ENCODE data around the gene PLCXD1. TPM values are rescaled to one million over a fixed set of nuclear protein-coding genes. Genes with fewer than 3 reads are reported as not detected.
"Not testable (repeated sequence)": the region's sequence is repeated elsewhere in the genome, so short reads cannot be mapped to it uniquely, and the experiment has no call there.

The PLCXD1 gene
- total RNA-seq, 1 experiment from 2014 or later, result 49.4 TPM

- H3K9me3 ChIP-seq (ENCODE audit: low read length), result no peaks in the 10 kb centered on the region
- H3K27ac ChIP-seq (ENCODE audit: low read length), result no peak overlapping the region
- no peak overlapping the region for H3K4me2 ChIP-seq (ENCODE audit: low read depth, low read length, poor library complexity, severe bottlenecking)
- no peaks in the 10 kb centered on the region for H3K27me3 ChIP-seq (ENCODE audit: low read length)
- H3K4me1 ChIP-seq (ENCODE audit: low read length), result peaks cover 2% of the 10 kb centered on the region
- no peaks in the 10 kb centered on the region for H4K20me1 ChIP-seq (ENCODE audit: insufficient read depth, low read depth, low read length)
- H3K9me2 ChIP-seq (replicated peaks; ENCODE audit: insufficient read depth, low read length), result no peaks in the 10 kb centered on the region
- H3K9ac ChIP-seq (ENCODE audit: low read length), result no peak overlapping the region
- H3K36me3 ChIP-seq (ENCODE audit: insufficient read depth, low read length), result no peaks in the 10 kb centered on the region
- H3K79me2 ChIP-seq (ENCODE audit: low read length), result no peaks in the 10 kb centered on the region
- H3K4me3 ChIP-seq (ENCODE audit: low read length), result no peak overlapping the region
- no peak overlapping the region for H2AFZ ChIP-seq (ENCODE audit: low read length)
- no peak for DNase-seq
Observed at GRCh38 chrX:270848-271367, 10.3 kb upstream of the PLCXD1 start.

DNA sequence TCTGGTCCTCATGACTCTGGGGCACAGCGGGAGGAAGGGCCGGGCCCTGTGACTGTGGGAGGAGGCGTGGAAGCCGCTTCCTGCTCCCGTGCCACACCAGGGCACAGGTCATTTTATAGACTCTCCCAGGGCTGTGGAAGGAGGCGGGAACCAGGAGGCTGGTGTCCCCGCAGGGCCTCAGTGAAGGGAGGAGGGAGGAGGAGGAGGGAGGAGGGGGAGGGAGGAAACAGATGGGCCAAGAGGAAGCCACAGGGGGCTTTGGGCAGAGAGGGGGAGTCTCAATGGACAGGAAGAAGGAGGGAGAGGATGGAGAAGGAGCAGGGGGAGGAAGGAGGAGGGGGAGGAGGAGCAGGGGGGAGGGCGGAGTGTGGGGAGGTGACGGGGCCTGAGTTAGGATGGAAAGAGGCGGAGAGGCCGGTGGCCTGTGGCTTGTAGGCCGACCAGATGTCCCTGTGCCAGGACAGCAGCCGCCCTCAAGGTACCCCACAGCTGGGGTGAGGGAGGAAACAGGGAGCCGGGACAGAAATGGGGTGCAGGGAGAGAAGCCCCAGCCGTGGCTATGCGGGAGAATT lies 6.2 kb upstream of the PLCXD1 start:
- Histone ChIP-seq H3K9me3 (ENCODE audit: low read length) (no peaks in the 10 kb centered on the region), H3K9me2 (replicated peaks; ENCODE audit: insufficient read depth, low read length) (no peaks in the 10 kb centered on the region), H3K4me2 (ENCODE audit: low read depth, low read length, poor library complexity, severe bottlenecking) (no peak overlapping the region), H3K4me1 (ENCODE audit: low read length) (peaks cover 25% of the 10 kb centered on the region), H3K27me3 (ENCODE audit: low read length) (no peaks in the 10 kb centered on the region), H3K27ac (ENCODE audit: low read length) (no peak overlapping the region), H2AFZ (ENCODE audit: low read length) (no peak overlapping the region), H3K9ac (ENCODE audit: low read length) (no peak overlapping the region), H3K79me2 (ENCODE audit: low read length) (no peaks in the 10 kb centered on the region; the same call in 1 of the 2 replicates), H3K36me3 (ENCODE audit: insufficient read depth, low read length) (no peaks in the 10 kb centered on the region), H3K4me3 (ENCODE audit: low read length) (no peak overlapping the region), H4K20me1 (ENCODE audit: insufficient read depth, low read depth, low read length) (no peaks in the 10 kb centered on the region)
- DNase-seq, result no peak

DNA sequence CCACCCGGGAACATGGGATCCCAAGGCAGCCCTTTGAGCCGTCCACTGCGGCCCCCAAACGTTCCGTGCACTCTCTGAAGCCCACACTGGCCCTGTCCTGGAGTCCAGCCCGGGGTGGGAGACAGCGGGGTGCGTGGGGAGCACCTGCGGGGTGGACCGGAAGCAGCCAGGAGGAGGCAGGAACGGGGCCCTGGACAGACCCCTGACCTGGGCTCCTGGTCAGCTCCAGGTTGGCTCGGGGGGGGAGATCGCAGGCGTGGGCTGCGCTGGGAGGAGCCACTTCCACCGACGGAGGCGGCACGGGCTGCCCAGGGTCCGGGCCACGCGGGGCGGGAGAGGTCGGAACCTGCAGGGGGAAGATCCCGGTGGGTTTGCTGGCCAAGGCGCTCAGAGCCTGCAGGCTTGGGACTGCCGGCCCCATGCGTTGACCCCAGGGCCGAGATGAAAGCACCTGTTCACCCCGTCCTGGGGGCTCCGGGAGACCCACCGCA lies 5.7 kb upstream of the PLCXD1 start:
- H3K79me2 ChIP-seq (ENCODE audit: low read length), result no peaks in the 10 kb centered on the region; the same call in 1 of the 2 replicates
- no peak overlapping the region for H2AFZ ChIP-seq (ENCODE audit: low read length)
- no peak overlapping the region for H3K4me3 ChIP-seq (ENCODE audit: low read length)
- peak overlapping the region; percentile 78 for H3K4me2 ChIP-seq (ENCODE audit: low read depth, low read length, poor library complexity, severe bottlenecking)
- no peaks in the 10 kb centered on the region for H3K27me3 ChIP-seq (ENCODE audit: low read length)
- H3K9ac ChIP-seq (ENCODE audit: low read length), result no peak overlapping the region
- H3K9me2 ChIP-seq (replicated peaks; ENCODE audit: insufficient read depth, low read length), result no peaks in the 10 kb centered on the region
- H3K27ac ChIP-seq (ENCODE audit: low read length), result no peak overlapping the region
- H3K4me1 ChIP-seq (ENCODE audit: low read length), result peaks cover 27% of the 10 kb centered on the region
- no peaks in the 10 kb centered on the region for H4K20me1 ChIP-seq (ENCODE audit: insufficient read depth, low read depth, low read length)
- H3K9me3 ChIP-seq (ENCODE audit: low read length), result no peaks in the 10 kb centered on the region
- no peak for DNase-seq
- no peaks in the 10 kb centered on the region for H3K36me3 ChIP-seq (ENCODE audit: insufficient read depth, low read length)

GRCh38 chrX:275967-276580 lies 5.1 kb upstream of the PLCXD1 start:
- DNase-seq, result peak; percentile 60
- Histone ChIP-seq H3K79me2 (ENCODE audit: low read length) (no peaks in the 10 kb centered on the region; the same call in 1 of the 2 replicates), H3K27me3 (ENCODE audit: low read length) (no peaks in the 10 kb centered on the region), H3K36me3 (ENCODE audit: insufficient read depth, low read length) (no peaks in the 10 kb centered on the region), H3K27ac (ENCODE audit: low read length) (no peak overlapping the region), H2AFZ (ENCODE audit: low read length) (peak overlapping the region; percentile 71; the same call in 1 of the 2 replicates), H3K9ac (ENCODE audit: low read length) (peak overlapping the region; percentile 71), H3K4me1 (ENCODE audit: low read length) (peaks cover 27% of the 10 kb centered on the region), H3K9me3 (ENCODE audit: low read length) (no peaks in the 10 kb centered on the region), H3K4me2 (ENCODE audit: low read depth, low read length, poor library complexity, severe bottlenecking) (peak overlapping the region; percentile 78), H3K4me3 (ENCODE audit: low read length) (peak overlapping the region; percentile 73), H4K20me1 (ENCODE audit: insufficient read depth, low read depth, low read length) (no peaks in the 10 kb centered on the region), H3K9me2 (replicated peaks; ENCODE audit: insufficient read depth, low read length) (no peaks in the 10 kb centered on the region)

- Histone ChIP-seq H3K4me1 (ENCODE audit: low read length) (peaks cover 31% of the 10 kb centered on the region), H3K79me2 (ENCODE audit: low read length) (peaks cover 5% of the 10 kb centered on the region), H3K27ac (ENCODE audit: low read length) (no peak overlapping the region), H3K9me2 (replicated peaks; ENCODE audit: insufficient read depth, low read length) (no peaks in the 10 kb centered on the region), H3K36me3 (ENCODE audit: insufficient read depth, low read length) (no peaks in the 10 kb centered on the region), H3K27me3 (ENCODE audit: low read length) (no peaks in the 10 kb centered on the region), H4K20me1 (ENCODE audit: insufficient read depth, low read depth, low read length) (no peaks in the 10 kb centered on the region), H3K9me3 (ENCODE audit: low read length) (no peaks in the 10 kb centered on the region), H2AFZ (ENCODE audit: low read length) (peak overlapping the region; percentile 71; the same call in 1 of the 2 replicates), H3K4me3 (ENCODE audit: low read length) (peak overlapping the region; percentile 73), H3K9ac (ENCODE audit: low read length) (peak overlapping the region; percentile 71), H3K4me2 (ENCODE audit: low read depth, low read length, poor library complexity, severe bottlenecking) (peak overlapping the region; percentile 78)
- no peak for DNase-seq
Observed at GRCh38 chrX:276581-277201, 4.5 kb upstream of the PLCXD1 start.

DNA sequence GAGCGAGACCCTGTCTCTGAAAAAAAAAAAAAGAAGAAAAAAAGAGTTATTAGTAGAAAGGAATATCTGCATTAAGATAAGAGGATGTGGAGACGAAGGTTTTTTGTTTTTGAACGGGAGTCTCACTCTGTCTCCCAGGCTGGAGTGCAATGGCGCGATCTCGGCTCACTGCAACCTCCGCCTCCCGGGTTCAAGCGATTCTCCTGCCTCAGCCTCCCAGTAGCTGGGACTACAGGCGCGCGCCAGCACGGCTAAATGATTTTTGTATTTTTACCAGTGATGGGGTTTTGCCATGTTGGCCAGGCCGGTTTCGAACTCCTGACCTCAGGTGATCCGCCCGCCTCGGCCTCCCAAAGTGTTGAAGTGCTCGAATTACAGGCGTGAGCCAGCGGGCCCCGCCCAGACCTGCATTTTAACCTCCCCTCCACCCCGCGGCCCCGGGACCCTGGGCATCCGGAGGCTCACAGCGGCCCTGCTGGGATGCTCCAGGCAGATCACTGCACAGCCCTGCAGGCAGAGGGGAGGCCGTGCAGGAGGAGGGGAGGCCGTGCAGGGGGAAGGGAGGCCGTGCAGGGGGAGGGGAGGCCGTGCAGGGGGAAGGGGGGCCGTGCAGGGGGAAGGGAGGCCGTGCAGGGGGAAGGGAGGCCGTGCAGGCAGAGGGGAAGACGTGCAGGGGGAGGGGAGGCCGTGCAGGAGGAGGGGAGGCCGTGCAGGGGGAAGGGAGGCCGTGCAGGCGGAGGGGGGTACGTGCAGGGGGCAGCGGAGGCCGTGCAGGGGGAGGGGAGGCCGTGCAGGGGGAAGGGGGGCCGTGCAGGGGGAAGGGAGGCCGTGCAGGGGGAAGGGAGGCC lies 1.2 kb upstream of the PLCXD1 start:
- Histone ChIP-seq H3K4me3 (ENCODE audit: low read length) (peak overlapping the region; percentile 61), H3K79me2 (ENCODE audit: low read length) (peaks cover 24% of the 10 kb centered on the region), H3K4me2 (ENCODE audit: low read depth, low read length, poor library complexity, severe bottlenecking) (peak overlapping the region; percentile 58), H3K27ac (ENCODE audit: low read length) (peak overlapping the region; percentile 84), H3K4me1 (ENCODE audit: low read length) (peaks cover 39% of the 10 kb centered on the region), H3K36me3 (ENCODE audit: insufficient read depth, low read length) (peaks cover 11% of the 10 kb centered on the region), H3K9ac (ENCODE audit: low read length) (peak overlapping the region; percentile 68)
- not testable (repeated sequence) for H3K9me3 ChIP-seq (ENCODE audit: low read length); H2AFZ ChIP-seq (ENCODE audit: low read length); H3K27me3 ChIP-seq (ENCODE audit: low read length); H4K20me1 ChIP-seq (ENCODE audit: insufficient read depth, low read depth, low read length); H3K9me2 ChIP-seq (replicated peaks; ENCODE audit: insufficient read depth, low read length)
- peak; percentile 78 for DNase-seq

DNA sequence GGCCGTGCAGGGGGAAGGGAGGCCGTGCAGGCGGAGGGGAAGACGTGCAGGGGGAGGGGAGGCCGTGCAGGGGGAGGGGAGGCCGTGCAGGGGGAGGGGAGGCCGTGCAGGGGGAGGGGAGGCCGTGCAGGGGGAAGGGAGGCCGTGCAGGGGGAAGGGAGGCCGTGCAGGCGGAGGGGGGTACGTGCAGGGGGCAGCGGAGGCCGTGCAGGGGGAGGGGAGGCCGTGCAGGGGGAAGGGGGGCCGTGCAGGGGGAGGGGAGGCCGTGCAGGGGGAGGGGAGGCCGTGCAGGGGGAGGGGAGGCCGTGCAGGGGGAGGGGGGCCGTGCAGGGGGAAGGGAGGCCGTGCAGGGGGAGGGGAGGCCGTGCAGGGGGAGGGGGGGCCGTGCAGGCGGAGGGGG lies 459 bp upstream of the PLCXD1 start:
- Histone ChIP-seq H3K79me2 (ENCODE audit: low read length) (peaks cover 31% of the 10 kb centered on the region), H3K4me1 (ENCODE audit: low read length) (peaks cover 39% of the 10 kb centered on the region), H3K36me3 (ENCODE audit: insufficient read depth, low read length) (peaks cover 18% of the 10 kb centered on the region)
- H3K27ac ChIP-seq (ENCODE audit: low read length); H3K4me3 ChIP-seq (ENCODE audit: low read length); H2AFZ ChIP-seq (ENCODE audit: low read length); H3K9me3 ChIP-seq (ENCODE audit: low read length); DNase-seq; H3K9me2 ChIP-seq (replicated peaks; ENCODE audit: insufficient read depth, low read length); H3K27me3 ChIP-seq (ENCODE audit: low read length); H4K20me1 ChIP-seq (ENCODE audit: insufficient read depth, low read depth, low read length); H3K4me2 ChIP-seq (ENCODE audit: low read depth, low read length, poor library complexity, severe bottlenecking); H3K9ac ChIP-seq (ENCODE audit: low read length): not testable (repeated sequence)

Data from Karpas-422 (cell line).